SK-N-SH (cell line): ENCODE measurements around the gene DCLK1. TPM values are rescaled to one million over a fixed set of nuclear protein-coding genes. Genes with fewer than 3 reads are reported as not detected.

Source experiments
- CTCF ChIA-PET: fragments of 300-600, 350-600 bp; formaldehyde crosslinking; extraction: SDS; loops from one replicate; lab custom pipeline; 2021; lab: Yijun Ruan, JAX
- POLR2A ChIA-PET: fragments of 350-600 bp; sonication (Branson Sonifier 250); formaldehyde crosslinking; extraction: SDS; loops from one replicate; lab custom pipeline; 2020; ENCODE audit warnings: antibody characterized with exemption, inconsistent platforms; lab: Yijun Ruan, JAX
- DNase-seq: peaks from one replicate; pipeline ENCODE4 v3.0.0; 2012
- H2AFZ ChIP-seq: fragments of 200-600 bp; sonication (generic); 2 replicates; pipeline ENCODE4 v1.8.1; 2016; ENCODE audit warnings: antibody characterized with exemption, mild to moderate bottlenecking, low read depth
- H3F3A ChIP-seq: fragments of 200-600 bp; sonication (generic); replicated peaks from 2 replicates; pipeline ENCODE3; 2016; ENCODE audit warnings: antibody characterized with exemption, mild to moderate bottlenecking; ENCODE audit not compliant: insufficient read depth
- H3K27ac ChIP-seq, 2 experiments: fragments of 200-500 bp in 1 of 2; fragments of 200-600 bp in 1 of 2; sonication (Bioruptor generic) in 1 of 2; sonication (generic), shearing (Covaris generic) in 1 of 2; 2 replicates each; pipeline versions ENCODE4 v1.5.1 to v1.6.1; 2014 to 2016; ENCODE audit warnings: low read depth in 2 of 2, inconsistent platforms in 1 of 2, low read length in 1 of 2, mild to moderate bottlenecking in 1 of 2, mixed read lengths in 1 of 2
- H3K27me3 ChIP-seq: fragments of 200-600 bp; sonication (generic), shearing (Covaris generic); 2 replicates; pipeline ENCODE4 v1.6.1; 2016; ENCODE audit warnings: mixed run types; ENCODE audit not compliant: insufficient read depth
- H3K36me3 ChIP-seq, 2 experiments: fragments of 200-500 bp in 1 of 2; fragments of 200-600 bp in 1 of 2; sonication (Bioruptor generic) in 1 of 2; sonication (generic) in 1 of 2; replicated peaks in 1 of 2; 2 replicates each; pipeline versions ENCODE3 to v1.5.1; 2014 to 2016; ENCODE audit warnings: low read length in 1 of 2, mild to moderate bottlenecking in 1 of 2; ENCODE audit not compliant: insufficient read depth in 2 of 2, control insufficient read depth in 1 of 2
- H3K4me1 ChIP-seq, 2 experiments: fragments of 200-500 bp in 1 of 2; fragments of 200-600 bp in 1 of 2; sonication (Bioruptor generic) in 1 of 2; sonication (generic), shearing (Covaris generic) in 1 of 2; 2 replicates each; pipeline versions ENCODE4 v1.5.1 to v1.6.1; 2014 to 2016; ENCODE audit warnings: low read depth in 1 of 2, low read length in 1 of 2, mixed run types in 1 of 2; ENCODE audit not compliant: insufficient read depth in 2 of 2, control insufficient read depth in 1 of 2
- H3K4me2 ChIP-seq: fragments of 200-600 bp; sonication (generic), shearing (Covaris generic); 2 replicates; pipeline ENCODE4 v1.6.1; 2017; ENCODE audit warnings: mixed run types
- H3K4me3 ChIP-seq, 2 experiments: fragments of 200-500 bp in 1 of 2; fragments of 200-600 bp in 1 of 2; sonication (Bioruptor generic) in 1 of 2; sonication (generic), shearing (Covaris generic) in 1 of 2; 2 replicates each; pipeline versions ENCODE4 v1.5.1 to v1.8.1; 2014 to 2016; ENCODE audit warnings: low read depth in 2 of 2, inconsistent platforms in 1 of 2, low read length in 1 of 2, mild to moderate bottlenecking in 1 of 2, mixed read lengths in 1 of 2, moderate library complexity in 1 of 2
- H3K79me2 ChIP-seq: fragments of 200-600 bp; sonication (generic); 2 replicates; pipeline ENCODE4 v1.8.1; 2017; ENCODE audit warnings: mild to moderate bottlenecking; ENCODE audit not compliant: insufficient read depth
- H3K9ac ChIP-seq: fragments of 200-600 bp; sonication (generic); 2 replicates; pipeline ENCODE4 v1.6.1; 2017; ENCODE audit warnings: mixed run types
- H3K9me2 ChIP-seq: fragments of 200-600 bp; sonication (generic); 2 replicates; pipeline ENCODE4 v1.6.1; 2017; ENCODE audit warnings: mixed run types
- H3K9me3 ChIP-seq: fragments of 200-600 bp; sonication (generic); 2 replicates; pipeline ENCODE4 v1.6.1; 2017; ENCODE audit warnings: mixed run types, mild to moderate bottlenecking, moderate library complexity
- H4K20me1 ChIP-seq: fragments of 200-600 bp; sonication (generic); 2 replicates; pipeline ENCODE4 v1.6.1; 2017; ENCODE audit warnings: mild to moderate bottlenecking, mixed run types; ENCODE audit not compliant: insufficient read depth
- POLR2AphosphoS5 ChIP-seq: IDR thresholded peaks from 2 replicates; pipeline ENCODE4 v1.6.1; 2012; ENCODE audit warnings: low read depth, low read length
- SIN3A ChIP-seq: IDR thresholded peaks from 2 replicates; pipeline ENCODE4 v1.6.1; 2012; ENCODE audit warnings: low read depth, mild to moderate bottlenecking, low read length, moderate library complexity, borderline replicate concordance
- WGBS: methylation state at CpG from one replicate; pipeline ENCODE4 v1.1.6; 2017; ENCODE audit warnings: low lambda C conversion rate; 5-methylcytosine and 5-hydroxymethylcytosine counted together
- polyA plus RNA-seq, 3 experiments: library from polyadenylated mRNA; depleted of rRNA; stranded (reverse); fragments of >200 nt; gene quantifications; 2 replicates each; pipeline ENCODE4 v1.2.3, GENCODE V29; 2012
- TF ChIP-seq, protein P1 (sequence below): IDR thresholded peaks from 2 replicates; pipeline ENCODE4 v1.6.1; 2012; ENCODE audit warnings: mild to moderate bottlenecking, low read depth, low read length, moderate library complexity
- TF ChIP-seq, protein P2 (sequence below): fragments of 150-350 bp; IDR thresholded peaks from 2 replicates; pipeline ENCODE4 v1.6.1; 2017; ENCODE audit warnings: antibody characterized with exemption, low read length, low read depth, borderline replicate concordance
- TF ChIP-seq, protein P3 (sequence below): fragments of 150-350 bp; IDR thresholded peaks from 2 replicates; pipeline ENCODE4 v1.6.1; 2016; ENCODE audit warnings: mild to moderate bottlenecking, low read depth, low read length
- TF ChIP-seq, protein P4 (sequence below): IDR thresholded peaks from 2 replicates; pipeline ENCODE4 v1.4.0; 2012; ENCODE audit warnings: low read depth, borderline replicate concordance

The DCLK1 gene
- polyA plus RNA-seq, 1 of the 3 experiments (the other 2 are of a cell fraction): 1.1 TPM

DNA sequence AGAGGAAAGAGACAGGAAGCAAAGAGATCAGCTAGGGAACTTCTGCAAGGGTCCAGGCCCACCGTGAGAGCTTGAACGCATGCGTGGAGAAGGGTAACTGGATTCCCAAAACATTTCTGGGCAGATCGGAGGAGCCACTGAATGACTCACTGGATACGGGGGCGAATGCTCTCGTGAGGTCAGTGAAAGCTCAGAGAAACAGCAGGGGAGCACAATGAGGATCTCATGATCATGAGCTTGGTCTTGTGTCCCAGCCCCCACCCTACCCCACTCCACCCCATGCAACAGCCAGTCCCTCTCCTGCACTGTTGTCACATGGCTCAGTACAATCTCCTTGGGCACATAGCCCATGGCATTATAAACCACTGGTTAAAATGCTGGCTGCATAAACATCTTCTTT is 40.6 kb downstream of the DCLK1 start (continued):
- TF ChIP-seq, protein P1, sequence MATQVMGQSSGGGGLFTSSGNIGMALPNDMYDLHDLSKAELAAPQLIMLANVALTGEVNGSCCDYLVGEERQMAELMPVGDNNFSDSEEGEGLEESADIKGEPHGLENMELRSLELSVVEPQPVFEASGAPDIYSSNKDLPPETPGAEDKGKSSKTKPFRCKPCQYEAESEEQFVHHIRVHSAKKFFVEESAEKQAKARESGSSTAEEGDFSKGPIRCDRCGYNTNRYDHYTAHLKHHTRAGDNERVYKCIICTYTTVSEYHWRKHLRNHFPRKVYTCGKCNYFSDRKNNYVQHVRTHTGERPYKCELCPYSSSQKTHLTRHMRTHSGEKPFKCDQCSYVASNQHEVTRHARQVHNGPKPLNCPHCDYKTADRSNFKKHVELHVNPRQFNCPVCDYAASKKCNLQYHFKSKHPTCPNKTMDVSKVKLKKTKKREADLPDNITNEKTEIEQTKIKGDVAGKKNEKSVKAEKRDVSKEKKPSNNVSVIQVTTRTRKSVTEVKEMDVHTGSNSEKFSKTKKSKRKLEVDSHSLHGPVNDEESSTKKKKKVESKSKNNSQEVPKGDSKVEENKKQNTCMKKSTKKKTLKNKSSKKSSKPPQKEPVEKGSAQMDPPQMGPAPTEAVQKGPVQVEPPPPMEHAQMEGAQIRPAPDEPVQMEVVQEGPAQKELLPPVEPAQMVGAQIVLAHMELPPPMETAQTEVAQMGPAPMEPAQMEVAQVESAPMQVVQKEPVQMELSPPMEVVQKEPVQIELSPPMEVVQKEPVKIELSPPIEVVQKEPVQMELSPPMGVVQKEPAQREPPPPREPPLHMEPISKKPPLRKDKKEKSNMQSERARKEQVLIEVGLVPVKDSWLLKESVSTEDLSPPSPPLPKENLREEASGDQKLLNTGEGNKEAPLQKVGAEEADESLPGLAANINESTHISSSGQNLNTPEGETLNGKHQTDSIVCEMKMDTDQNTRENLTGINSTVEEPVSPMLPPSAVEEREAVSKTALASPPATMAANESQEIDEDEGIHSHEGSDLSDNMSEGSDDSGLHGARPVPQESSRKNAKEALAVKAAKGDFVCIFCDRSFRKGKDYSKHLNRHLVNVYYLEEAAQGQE: no peak
- TF ChIP-seq, protein P2, sequence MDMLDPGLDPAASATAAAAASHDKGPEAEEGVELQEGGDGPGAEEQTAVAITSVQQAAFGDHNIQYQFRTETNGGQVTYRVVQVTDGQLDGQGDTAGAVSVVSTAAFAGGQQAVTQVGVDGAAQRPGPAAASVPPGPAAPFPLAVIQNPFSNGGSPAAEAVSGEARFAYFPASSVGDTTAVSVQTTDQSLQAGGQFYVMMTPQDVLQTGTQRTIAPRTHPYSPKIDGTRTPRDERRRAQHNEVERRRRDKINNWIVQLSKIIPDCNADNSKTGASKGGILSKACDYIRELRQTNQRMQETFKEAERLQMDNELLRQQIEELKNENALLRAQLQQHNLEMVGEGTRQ: no peak
- TF ChIP-seq, protein P3, sequence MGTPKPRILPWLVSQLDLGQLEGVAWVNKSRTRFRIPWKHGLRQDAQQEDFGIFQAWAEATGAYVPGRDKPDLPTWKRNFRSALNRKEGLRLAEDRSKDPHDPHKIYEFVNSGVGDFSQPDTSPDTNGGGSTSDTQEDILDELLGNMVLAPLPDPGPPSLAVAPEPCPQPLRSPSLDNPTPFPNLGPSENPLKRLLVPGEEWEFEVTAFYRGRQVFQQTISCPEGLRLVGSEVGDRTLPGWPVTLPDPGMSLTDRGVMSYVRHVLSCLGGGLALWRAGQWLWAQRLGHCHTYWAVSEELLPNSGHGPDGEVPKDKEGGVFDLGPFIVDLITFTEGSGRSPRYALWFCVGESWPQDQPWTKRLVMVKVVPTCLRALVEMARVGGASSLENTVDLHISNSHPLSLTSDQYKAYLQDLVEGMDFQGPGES: no peak
- no peak for TF ChIP-seq SIN3A

DNA sequence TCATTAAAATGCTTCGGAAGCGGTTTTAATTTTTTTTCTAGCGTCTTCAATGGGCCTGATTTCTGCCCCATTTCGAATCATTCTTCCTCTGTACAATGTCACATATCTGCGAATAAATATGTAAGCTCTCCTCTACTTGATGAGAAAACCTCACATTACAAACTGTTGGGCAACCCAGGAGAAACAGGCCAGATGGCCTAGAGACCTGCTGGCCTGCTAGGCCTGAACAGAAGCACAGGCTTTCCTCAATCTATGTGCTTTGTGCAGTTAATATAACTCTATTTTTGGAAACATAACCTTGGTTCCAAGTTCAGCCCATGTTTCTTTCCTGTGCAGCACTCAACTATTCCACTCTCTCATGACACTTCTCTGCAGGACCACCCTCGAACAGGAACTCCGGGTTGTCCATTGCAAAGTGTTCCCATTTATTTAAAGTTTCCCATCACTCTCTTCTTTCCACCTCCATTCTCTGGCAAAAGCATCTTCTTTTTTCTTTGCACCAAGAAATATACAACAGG is 42.0 kb downstream of the DCLK1 start:
- 59% methylated on average over 7 of the region's 7 CpGs for WGBS
- H4K20me1 ChIP-seq: no peaks in the 10 kb centered on the region
- CTCF ChIA-PET: interaction anchor here (0.6 to 1.7 kb wide), 3 partner anchors 8 to 186 kb away, joined by 3 to 6 read pairs (median 3); no protein-coding TSS in a partner anchor
- no peak overlapping the region for H3K9ac ChIP-seq
- no peak overlapping the region for H3K4me3 ChIP-seq
- POLR2A ChIA-PET: no interaction called here
- no peaks in the 10 kb centered on the region for H3K36me3 ChIP-seq
- no peaks in the 10 kb centered on the region for H3K27me3 ChIP-seq
- H3K9me2 ChIP-seq: no peaks in the 10 kb centered on the region
- no peak overlapping the region for H3K4me2 ChIP-seq
- H3K27ac ChIP-seq: no peak overlapping the region
- no peak for TF ChIP-seq POLR2AphosphoS5
- TF ChIP-seq, protein P4, sequence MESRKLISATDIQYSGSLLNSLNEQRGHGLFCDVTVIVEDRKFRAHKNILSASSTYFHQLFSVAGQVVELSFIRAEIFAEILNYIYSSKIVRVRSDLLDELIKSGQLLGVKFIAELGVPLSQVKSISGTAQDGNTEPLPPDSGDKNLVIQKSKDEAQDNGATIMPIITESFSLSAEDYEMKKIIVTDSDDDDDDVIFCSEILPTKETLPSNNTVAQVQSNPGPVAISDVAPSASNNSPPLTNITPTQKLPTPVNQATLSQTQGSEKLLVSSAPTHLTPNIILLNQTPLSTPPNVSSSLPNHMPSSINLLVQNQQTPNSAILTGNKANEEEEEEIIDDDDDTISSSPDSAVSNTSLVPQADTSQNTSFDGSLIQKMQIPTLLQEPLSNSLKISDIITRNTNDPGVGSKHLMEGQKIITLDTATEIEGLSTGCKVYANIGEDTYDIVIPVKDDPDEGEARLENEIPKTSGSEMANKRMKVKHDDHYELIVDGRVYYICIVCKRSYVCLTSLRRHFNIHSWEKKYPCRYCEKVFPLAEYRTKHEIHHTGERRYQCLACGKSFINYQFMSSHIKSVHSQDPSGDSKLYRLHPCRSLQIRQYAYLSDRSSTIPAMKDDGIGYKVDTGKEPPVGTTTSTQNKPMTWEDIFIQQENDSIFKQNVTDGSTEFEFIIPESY: no peak
- H3K79me2 ChIP-seq: no peaks in the 10 kb centered on the region
- H3K4me1 ChIP-seq: peaks cover 0 to 8% of the 10 kb centered on the region in 2 experiments; a peak in 1 of 4 replicates
- H2AFZ ChIP-seq: no peak overlapping the region
- no peaks in the 10 kb centered on the region for H3F3A ChIP-seq
- DNase-seq: no peak
- H3K9me3 ChIP-seq: no peaks in the 10 kb centered on the region
